WTC11 (cell line): Measurements from ENCODE around the gene SLC30A1. TPM values are rescaled to one million over a fixed set of nuclear protein-coding genes. Genes with fewer than 3 reads are reported as not detected.

Experiments
- ATAC-seq: fragments of 200-7000 bp; cut with Tn5 transposase; 2 replicates; pipeline ENCODE4 v1.10.0; 2021; ENCODE audit warnings: mild to moderate bottlenecking, moderate library complexity
- CTCF ChIA-PET: fragments of 300-600 bp; sonication (Branson Sonifier 250); formaldehyde crosslinking; loops from one replicate; lab custom pipeline; 2021; ENCODE audit warnings: antibody characterized with exemption; lab: Charles Lee
- POLR2A ChIA-PET: fragments of 350-600 bp; sonication (Branson Sonifier 250); formaldehyde crosslinking; loops from one replicate; lab custom pipeline; 2021; ENCODE audit warnings: antibody characterized with exemption; lab: Charles Lee
- DNase-seq: peaks from one replicate; pipeline ENCODE4 v3.0.0; 2021; ENCODE audit warnings: low spot score
- H3K27ac Mint-ChIP-seq: 2 replicates; pipeline ENCODE4 v1.8.0; 2021; ENCODE audit warnings: mixed read lengths
- H3K27me3 Mint-ChIP-seq: 2 replicates; pipeline ENCODE4 v1.8.0; 2021; ENCODE audit warnings: low read depth, mild to moderate bottlenecking, moderate library complexity, mixed read lengths
- H3K36me3 Mint-ChIP-seq: 2 replicates; pipeline ENCODE4 v1.8.0; 2021; ENCODE audit warnings: mixed read lengths
- H3K4me1 Mint-ChIP-seq: 2 replicates; pipeline ENCODE4 v1.8.0; 2022; ENCODE audit warnings: mixed read lengths
- H3K4me3 Mint-ChIP-seq: 2 replicates; pipeline ENCODE4 v1.8.0; 2021; ENCODE audit warnings: mild to moderate bottlenecking, moderate library complexity, mixed read lengths
- H3K9me3 Mint-ChIP-seq: 2 replicates; pipeline ENCODE4 v1.8.0; 2021; ENCODE audit warnings: mixed read lengths
- ARID4B ChIP-seq: sonication (generic); formaldehyde crosslinking; IDR thresholded peaks from 2 replicates; pipeline ENCODE4 v1.8.0; 2023; ENCODE audit warnings: missing genetic modification reagents, mild to moderate bottlenecking, borderline replicate concordance
- FOXJ3 ChIP-seq: sonication (generic); formaldehyde crosslinking; IDR thresholded peaks from 2 replicates; pipeline ENCODE4 v1.9.0; 2021; ENCODE audit warnings: missing genetic modification reagents, mild to moderate bottlenecking, borderline replicate concordance
- NFATC4 ChIP-seq: fragments of 250-450 bp; sonication (Bioruptor Pico); IDR thresholded peaks from 2 replicates; pipeline ENCODE4 v1.9.0; 2021; ENCODE audit warnings: mild to moderate bottlenecking
- NFE2L1 ChIP-seq: sonication (generic); formaldehyde crosslinking; IDR thresholded peaks from 2 replicates; pipeline ENCODE4 v1.8.1; 2023; ENCODE audit warnings: missing genetic modification reagents
- STAT6 ChIP-seq: sonication (generic); formaldehyde crosslinking; conservative IDR thresholded peaks from 2 replicates; pipeline ENCODE4 v1.8.1; 2023; ENCODE audit warnings: mild to moderate bottlenecking, low read depth, missing genetic modification reagents, moderate library complexity
- ZNF425 ChIP-seq: fragments of 250-450 bp; sonication (Bioruptor Pico); conservative IDR thresholded peaks from 2 replicates; pipeline ENCODE4 v1.9.0; 2021; ENCODE audit warnings: mild to moderate bottlenecking
- total RNA-seq: library from RNA; stranded (reverse); gene quantifications from 3 replicates; pipeline ENCODE4 v1.2.3, GENCODE V29; 2021
- TF ChIP-seq, protein P1 (sequence below): sonication (generic); formaldehyde crosslinking; IDR thresholded peaks from 2 replicates; pipeline ENCODE4 v1.8.1; 2023; ENCODE audit warnings: mild to moderate bottlenecking, missing genetic modification reagents, moderate library complexity
- TF ChIP-seq, protein P2 (sequence below): sonication (generic); formaldehyde crosslinking; IDR thresholded peaks from 2 replicates; pipeline ENCODE4 v1.8.1; 2023; ENCODE audit warnings: mild to moderate bottlenecking, moderate library complexity, missing genetic modification reagents
- TF ChIP-seq, protein P3 (sequence below): sonication (generic); formaldehyde crosslinking; IDR thresholded peaks from 2 replicates; pipeline ENCODE4 v1.8.1; 2022; ENCODE audit warnings: missing genetic modification reagents, borderline replicate concordance
- TF ChIP-seq, protein P4 (sequence below): fragments of 250-450 bp; sonication (Bioruptor Pico); IDR thresholded peaks from 2 replicates; pipeline ENCODE4 v1.9.0; 2021; ENCODE audit warnings: moderate library complexity, mild to moderate bottlenecking, inconsistent platforms, borderline replicate concordance

Gene SLC30A1
- total RNA-seq, 1 experiment from 2014 or later: 20.0 TPM

GRCh38 chr1:211535346-211535745 lies 43.6 kb downstream of the SLC30A1 start:
- Mint-ChIP-seq H3K36me3 (peaks cover 3% of the 10 kb centered on the region), H3K9me3 (peaks cover 4% of the 10 kb centered on the region), H3K27me3 (no peaks in the 10 kb centered on the region), H3K4me1 (peaks cover 9% of the 10 kb centered on the region), H3K27ac (no peak overlapping the region), H3K4me3 (no peak overlapping the region)
- ATAC-seq (no peak), DNase-seq (no peak)
- TF ChIP-seq NFE2L1 (CRISPR knock-in tag) (no peak), ARID4B (no peak)
- ChIA-PET POLR2A (no interaction called here), CTCF (no interaction called here)

DNA sequence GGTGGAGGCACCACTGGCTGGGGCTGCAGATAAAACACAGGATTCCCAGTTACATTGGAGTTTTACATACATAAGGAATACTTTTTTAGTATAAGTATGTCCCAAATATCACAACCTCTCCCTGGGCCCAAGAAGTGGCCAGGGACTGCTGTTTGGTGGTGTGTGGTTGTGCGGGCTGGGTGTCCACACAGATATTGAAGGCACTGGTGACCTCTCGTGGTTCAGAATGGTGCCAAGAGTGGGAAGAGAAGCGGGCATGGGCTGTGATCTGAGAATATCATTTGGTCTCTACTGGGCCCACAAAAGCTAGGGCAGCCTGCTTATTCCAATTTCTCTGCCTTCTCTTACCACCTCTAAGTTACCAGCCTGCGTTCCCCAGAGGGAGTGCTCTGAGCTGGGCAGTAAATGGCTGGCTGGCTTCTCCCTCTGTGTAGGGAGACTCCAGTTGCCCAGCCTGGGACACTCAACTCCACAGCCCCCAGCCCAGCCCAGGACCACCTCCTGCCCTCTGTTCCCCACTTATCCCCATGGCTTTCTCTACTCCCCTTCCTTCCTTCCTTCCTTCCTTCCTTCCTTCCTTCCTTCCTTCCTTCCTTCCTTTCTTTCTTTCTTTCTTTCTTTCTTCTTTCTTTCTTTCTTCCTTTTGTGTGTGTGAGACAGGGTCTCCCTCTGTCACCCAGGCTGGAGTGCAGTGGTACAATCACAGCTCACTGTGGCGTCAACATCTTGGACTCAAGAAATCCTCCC lies 44.2 kb downstream of the SLC30A1 start:
- no peaks in the 10 kb centered on the region for H3K36me3 Mint-ChIP-seq
- no peak for DNase-seq
- CTCF ChIA-PET: no interaction called here

GRCh38 chr1:211532088-211532444 lies 46.9 kb downstream of the SLC30A1 start:
- Mint-ChIP-seq H3K36me3 (no peaks in the 10 kb centered on the region), H3K9me3 (no peaks in the 10 kb centered on the region), H3K4me1 (peaks cover 5% of the 10 kb centered on the region), H3K4me3 (no peak overlapping the region), H3K27ac (no peak overlapping the region), H3K27me3 (no peaks in the 10 kb centered on the region)
- no peak for DNase-seq
- ATAC-seq: no peak
- ChIA-PET CTCF (no interaction called here), POLR2A (no interaction called here)
- TF ChIP-seq, protein P1, sequence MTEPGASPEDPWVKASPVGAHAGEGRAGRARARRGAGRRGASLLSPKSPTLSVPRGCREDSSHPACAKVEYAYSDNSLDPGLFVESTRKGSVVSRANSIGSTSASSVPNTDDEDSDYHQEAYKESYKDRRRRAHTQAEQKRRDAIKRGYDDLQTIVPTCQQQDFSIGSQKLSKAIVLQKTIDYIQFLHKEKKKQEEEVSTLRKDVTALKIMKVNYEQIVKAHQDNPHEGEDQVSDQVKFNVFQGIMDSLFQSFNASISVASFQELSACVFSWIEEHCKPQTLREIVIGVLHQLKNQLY: no peak
- TF ChIP-seq STAT6 (CRISPR knock-in tag): no peak
- TF ChIP-seq, protein P2, sequence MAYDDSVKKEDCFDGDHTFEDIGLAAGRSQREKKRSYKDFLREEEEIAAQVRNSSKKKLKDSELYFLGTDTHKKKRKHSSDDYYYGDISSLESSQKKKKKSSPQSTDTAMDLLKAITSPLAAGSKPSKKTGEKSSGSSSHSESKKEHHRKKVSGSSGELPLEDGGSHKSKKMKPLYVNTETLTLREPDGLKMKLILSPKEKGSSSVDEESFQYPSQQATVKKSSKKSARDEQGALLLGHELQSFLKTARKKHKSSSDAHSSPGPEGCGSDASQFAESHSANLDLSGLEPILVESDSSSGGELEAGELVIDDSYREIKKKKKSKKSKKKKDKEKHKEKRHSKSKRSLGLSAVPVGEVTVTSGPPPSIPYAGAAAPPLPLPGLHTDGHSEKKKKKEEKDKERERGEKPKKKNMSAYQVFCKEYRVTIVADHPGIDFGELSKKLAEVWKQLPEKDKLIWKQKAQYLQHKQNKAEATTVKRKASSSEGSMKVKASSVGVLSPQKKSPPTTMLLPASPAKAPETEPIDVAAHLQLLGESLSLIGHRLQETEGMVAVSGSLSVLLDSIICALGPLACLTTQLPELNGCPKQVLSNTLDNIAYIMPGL (CRISPR knock-in tag): no peak
- TF ChIP-seq FOXJ3 (CRISPR knock-in tag): no peak

More for the DNA sequence above, 44.2 kb downstream of the SLC30A1 start:
- TF ChIP-seq NFATC4 (CRISPR knock-in tag) (no peak), ZNF425 (CRISPR knock-in tag) (no peak)
- TF ChIP-seq, protein P3, sequence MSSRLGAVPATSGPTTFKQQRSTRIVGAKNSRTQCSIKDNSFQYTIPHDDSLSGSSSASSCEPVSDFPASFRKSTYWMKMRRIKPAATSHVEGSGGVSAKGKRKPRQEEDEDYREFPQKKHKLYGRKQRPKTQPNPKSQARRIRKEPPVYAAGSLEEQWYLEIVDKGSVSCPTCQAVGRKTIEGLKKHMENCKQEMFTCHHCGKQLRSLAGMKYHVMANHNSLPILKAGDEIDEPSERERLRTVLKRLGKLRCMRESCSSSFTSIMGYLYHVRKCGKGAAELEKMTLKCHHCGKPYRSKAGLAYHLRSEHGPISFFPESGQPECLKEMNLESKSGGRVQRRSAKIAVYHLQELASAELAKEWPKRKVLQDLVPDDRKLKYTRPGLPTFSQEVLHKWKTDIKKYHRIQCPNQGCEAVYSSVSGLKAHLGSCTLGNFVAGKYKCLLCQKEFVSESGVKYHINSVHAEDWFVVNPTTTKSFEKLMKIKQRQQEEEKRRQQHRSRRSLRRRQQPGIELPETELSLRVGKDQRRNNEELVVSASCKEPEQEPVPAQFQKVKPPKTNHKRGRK: no peak
- TF ChIP-seq, protein P4, sequence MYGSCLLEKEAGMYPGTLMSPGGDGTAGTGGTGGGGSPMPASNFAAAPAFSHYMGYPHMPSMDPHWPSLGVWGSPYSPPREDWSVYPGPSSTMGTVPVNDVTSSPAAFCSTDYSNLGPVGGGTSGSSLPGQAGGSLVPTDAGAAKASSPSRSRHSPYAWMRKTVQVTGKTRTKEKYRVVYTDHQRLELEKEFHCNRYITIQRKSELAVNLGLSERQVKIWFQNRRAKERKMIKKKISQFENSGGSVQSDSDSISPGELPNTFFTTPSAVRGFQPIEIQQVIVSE: no peak
- no peaks in the 10 kb centered on the region for H3K27me3 Mint-ChIP-seq
- no peak overlapping the region for H3K27ac Mint-ChIP-seq
- no peaks in the 10 kb centered on the region for H3K9me3 Mint-ChIP-seq
- no peak overlapping the region for H3K4me3 Mint-ChIP-seq
- no peak for ATAC-seq
- peaks cover 9% of the 10 kb centered on the region for H3K4me1 Mint-ChIP-seq
- POLR2A ChIA-PET: no interaction called here
